ENCODE data around the gene TAGLN2.

Gene TAGLN2

GRCh38 chr1:159918352-159919200, 6.7 kb downstream of the TAGLN2 start:
- in situ Hi-C loops (cut with MboI; ENCODE audit: low pct_unique_long_range_greater_than_20kb, low sequenced_read_pairs, unreplicated experiment): no loop called here
- DNase-seq (ENCODE audit: low spot score): no peak
- no peak for TF ChIP-seq CTCF (IDR thresholded peaks at IDR 0.05; ENCODE audit: extremely low read depth, insufficient read depth, missing control alignments)

- in situ Hi-C loops (cut with MboI; ENCODE audit: low pct_unique_long_range_greater_than_20kb, low sequenced_read_pairs, unreplicated experiment): no loop called here
- no peak for TF ChIP-seq CTCF (IDR thresholded peaks at IDR 0.05; ENCODE audit: extremely low read depth, insufficient read depth, missing control alignments)
Observed at GRCh38 chr1:159917533-159918351, 7.6 kb downstream of the TAGLN2 start.

GRCh38 chr1:159916242-159917051, 8.9 kb downstream of the TAGLN2 start:
- no peak for DNase-seq (ENCODE audit: low spot score)
- in situ Hi-C loops (cut with MboI; ENCODE audit: low pct_unique_long_range_greater_than_20kb, low sequenced_read_pairs, unreplicated experiment): no loop called here
- TF ChIP-seq CTCF (IDR thresholded peaks at IDR 0.05; ENCODE audit: extremely low read depth, insufficient read depth, missing control alignments): no peak

More at GRCh38 chr1:159917533-159918351, 7.6 kb downstream of the TAGLN2 start:
- DNase-seq (ENCODE audit: low spot score): no peak

- in situ Hi-C loops (cut with MboI; ENCODE audit: low pct_unique_long_range_greater_than_20kb, low sequenced_read_pairs, unreplicated experiment): no loop called here
- TF ChIP-seq CTCF (IDR thresholded peaks at IDR 0.05; ENCODE audit: extremely low read depth, insufficient read depth, missing control alignments): no peak
- no peak for DNase-seq (ENCODE audit: low spot score)
Observed at GRCh38 chr1:159915571-159916241, 9.6 kb downstream of the TAGLN2 start.

GRCh38 chr1:159914252-159915018, 10.9 kb downstream of the TAGLN2 start:
- no peak for TF ChIP-seq CTCF (IDR thresholded peaks at IDR 0.05; ENCODE audit: extremely low read depth, insufficient read depth, missing control alignments)
- in situ Hi-C loops (cut with MboI; ENCODE audit: low pct_unique_long_range_greater_than_20kb, low sequenced_read_pairs, unreplicated experiment): no loop called here
- no peak for DNase-seq (ENCODE audit: low spot score)

All from GM13977 (cell line).